T-helper 1 cell treated with Interleukin-12 subunit alpha and Interleukin-12 subunit beta and Interleukin-4 antibody, amounts not matched to agents 30 μg/mL and 1 μg/mL, for 36 hours (primary cell): ENCODE data around the gene PAIP2B.

Source experiments
- H3K27ac Mint-ChIP-seq: one replicate; pipeline ENCODE4 v1.8.0; 2021; ENCODE audit warnings: mild to moderate bottlenecking, mixed read lengths
- H3K27me3 Mint-ChIP-seq: one replicate; pipeline ENCODE4 v1.8.0; 2021; ENCODE audit warnings: low read depth, mixed read lengths
- H3K36me3 Mint-ChIP-seq: one replicate; pipeline ENCODE4 v1.8.0; 2021; ENCODE audit warnings: low read depth, mixed read lengths
- H3K4me1 Mint-ChIP-seq: one replicate; pipeline ENCODE4 v1.8.0; 2021; ENCODE audit warnings: low read depth, mixed read lengths
- H3K4me3 Mint-ChIP-seq: one replicate; pipeline ENCODE4 v1.8.0; 2021; ENCODE audit warnings: mild to moderate bottlenecking, moderate library complexity, mixed read lengths
- H3K9me3 Mint-ChIP-seq: one replicate; pipeline ENCODE4 v1.8.0; 2021; ENCODE audit warnings: mixed read lengths

The PAIP2B gene

DNA sequence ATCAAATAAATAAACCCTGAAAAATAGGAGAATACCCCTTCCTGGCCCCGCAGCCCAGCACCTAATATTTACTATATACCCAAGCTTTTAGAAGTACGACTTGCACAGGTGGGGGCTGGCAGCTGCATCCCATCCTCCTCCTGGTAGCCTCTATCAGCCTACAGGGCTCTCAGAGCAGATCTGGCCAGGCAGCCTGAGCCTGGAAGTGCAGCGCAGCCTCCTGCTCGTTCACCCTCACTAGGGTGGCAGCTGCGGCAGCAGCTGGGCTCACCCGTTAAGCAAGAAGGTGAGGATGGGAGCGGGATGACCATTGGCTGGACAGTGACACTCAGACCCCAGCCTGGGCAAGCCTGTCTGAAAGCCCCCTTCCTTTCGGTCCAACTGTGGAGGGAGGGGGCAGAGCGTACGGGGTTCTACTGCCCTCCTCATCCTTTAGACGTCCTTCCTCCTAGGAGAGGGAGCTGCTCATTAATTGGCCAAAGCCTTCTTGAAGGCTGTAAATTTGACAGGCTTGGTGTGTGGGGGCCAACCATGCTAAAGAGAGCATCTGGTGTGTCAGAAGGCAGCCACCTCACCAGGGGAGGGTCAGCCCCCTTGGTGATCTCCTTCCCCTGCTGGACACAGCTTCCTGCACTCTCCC is 73.2 kb downstream of the PAIP2B start:
- H3K27ac Mint-ChIP-seq, result no peak overlapping the region
- no peak overlapping the region for H3K4me3 Mint-ChIP-seq
- peaks cover 10% of the 10 kb centered on the region for H3K4me1 Mint-ChIP-seq
- no peaks in the 10 kb centered on the region for H3K9me3 Mint-ChIP-seq
- H3K27me3 Mint-ChIP-seq, result no peaks in the 10 kb centered on the region
- peaks cover 12% of the 10 kb centered on the region for H3K36me3 Mint-ChIP-seq

DNA sequence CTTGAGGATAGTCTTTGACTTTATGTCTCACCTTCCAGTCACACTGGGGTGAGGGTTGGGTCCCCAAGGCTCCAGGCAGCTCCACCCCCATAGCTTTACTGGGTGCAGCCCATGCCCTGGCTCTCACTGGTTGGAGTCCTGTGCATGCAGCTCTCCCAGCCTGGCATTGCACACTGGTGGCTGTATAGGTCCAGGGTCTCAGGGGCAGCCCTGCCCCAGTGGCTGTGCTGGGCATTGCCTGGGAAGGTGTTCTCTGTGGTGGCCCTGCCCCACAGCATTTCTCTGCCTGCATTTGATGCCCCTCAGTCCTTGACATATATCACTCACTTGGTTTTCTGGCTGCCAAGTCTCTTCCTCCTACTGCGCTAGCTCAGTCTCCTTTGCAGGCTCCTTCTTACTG is 75.3 kb downstream of the PAIP2B start:
- Mint-ChIP-seq H3K36me3 (peaks cover 25% of the 10 kb centered on the region), H3K4me3 (no peak overlapping the region), H3K27me3 (no peaks in the 10 kb centered on the region), H3K9me3 (no peaks in the 10 kb centered on the region), H3K27ac (no peak overlapping the region), H3K4me1 (peaks cover 3% of the 10 kb centered on the region)

DNA sequence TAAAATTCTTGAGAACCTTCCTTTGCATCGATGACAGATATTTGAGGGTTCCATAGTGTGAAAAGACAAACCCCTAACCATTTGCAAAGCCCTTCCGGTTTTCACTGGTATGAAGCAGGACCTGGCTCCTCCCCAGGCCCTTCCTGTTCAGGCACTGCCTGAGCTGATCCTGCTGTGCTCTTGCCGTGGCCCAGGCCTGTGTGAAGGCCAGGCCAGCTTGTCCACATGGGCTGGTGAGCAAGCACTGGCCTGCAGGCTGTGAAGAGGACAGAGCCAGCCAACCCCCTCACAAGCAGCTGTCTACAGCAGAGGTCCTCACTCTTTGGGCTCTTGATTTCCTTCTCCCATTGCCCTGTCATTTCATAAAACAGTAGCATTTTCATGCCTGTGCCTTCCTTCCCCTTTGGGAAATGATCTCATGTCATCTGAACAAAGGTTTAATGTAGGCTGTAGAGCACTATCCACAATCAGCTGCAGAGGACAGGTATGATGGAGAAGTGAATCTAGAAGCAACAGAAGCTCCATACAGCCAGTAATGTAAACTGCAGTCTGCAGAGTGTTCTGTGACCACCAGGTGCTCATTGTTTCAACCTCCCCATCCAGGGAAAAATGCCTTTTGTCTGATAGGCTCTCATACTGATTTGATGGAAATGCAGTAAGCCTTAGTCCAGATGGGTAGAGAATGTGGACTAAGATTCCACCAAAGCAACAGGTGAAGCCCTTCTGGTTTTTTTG is 76.7 kb downstream of the PAIP2B start:
- H3K27me3 Mint-ChIP-seq, result no peaks in the 10 kb centered on the region
- no peaks in the 10 kb centered on the region for H3K9me3 Mint-ChIP-seq
- peaks cover 3% of the 10 kb centered on the region for H3K4me1 Mint-ChIP-seq
- no peak overlapping the region for H3K27ac Mint-ChIP-seq
- no peak overlapping the region for H3K4me3 Mint-ChIP-seq
- H3K36me3 Mint-ChIP-seq, result peaks cover 32% of the 10 kb centered on the region

DNA sequence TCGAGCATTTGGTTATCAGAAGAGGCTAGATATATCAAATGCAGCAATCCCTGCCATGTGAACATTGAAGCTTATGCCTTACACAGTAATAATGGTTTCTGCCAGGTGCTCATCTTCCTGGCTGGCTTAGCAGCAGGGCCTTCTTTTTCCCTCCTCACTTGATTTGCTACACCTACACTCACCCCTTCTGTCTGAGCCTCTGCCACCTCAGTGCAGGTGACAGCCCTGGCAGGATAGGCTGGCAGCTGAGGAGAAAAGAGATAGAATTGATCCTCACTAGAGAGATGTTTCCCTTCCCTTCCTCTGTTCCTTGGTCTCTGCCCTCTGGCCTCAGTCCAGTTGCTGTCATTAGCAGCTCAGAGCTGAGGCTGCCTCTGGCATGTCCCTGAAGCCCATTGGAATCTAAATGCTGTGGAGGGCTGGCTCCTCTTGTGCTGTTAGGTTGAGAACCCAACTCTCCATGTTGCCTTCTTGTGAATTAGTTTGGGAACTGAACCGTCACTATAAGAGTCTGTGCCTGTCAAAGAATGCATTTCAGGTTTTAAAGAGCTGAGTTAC is 78.3 kb downstream of the PAIP2B start:
- H3K36me3 Mint-ChIP-seq, result peaks cover 42% of the 10 kb centered on the region
- no peaks in the 10 kb centered on the region for H3K9me3 Mint-ChIP-seq
- H3K4me3 Mint-ChIP-seq, result no peak overlapping the region
- H3K27ac Mint-ChIP-seq, result no peak overlapping the region
- no peaks in the 10 kb centered on the region for H3K4me1 Mint-ChIP-seq
- H3K27me3 Mint-ChIP-seq, result no peaks in the 10 kb centered on the region

- Mint-ChIP-seq H3K4me1 (no peaks in the 10 kb centered on the region), H3K27me3 (no peaks in the 10 kb centered on the region), H3K4me3 (no peak overlapping the region), H3K36me3 (peaks cover 56% of the 10 kb centered on the region), H3K27ac (no peak overlapping the region), H3K9me3 (no peaks in the 10 kb centered on the region)
Observed at GRCh38 chr2:71143782-71144181, 83.1 kb downstream of the PAIP2B start.

GRCh38 chr2:71136174-71136573 is 90.7 kb downstream of the PAIP2B start:
- Mint-ChIP-seq H3K27ac (no peak overlapping the region), H3K36me3 (peaks cover 26% of the 10 kb centered on the region), H3K4me3 (no peak overlapping the region), H3K27me3 (no peaks in the 10 kb centered on the region), H3K4me1 (no peaks in the 10 kb centered on the region), H3K9me3 (no peaks in the 10 kb centered on the region)

DNA sequence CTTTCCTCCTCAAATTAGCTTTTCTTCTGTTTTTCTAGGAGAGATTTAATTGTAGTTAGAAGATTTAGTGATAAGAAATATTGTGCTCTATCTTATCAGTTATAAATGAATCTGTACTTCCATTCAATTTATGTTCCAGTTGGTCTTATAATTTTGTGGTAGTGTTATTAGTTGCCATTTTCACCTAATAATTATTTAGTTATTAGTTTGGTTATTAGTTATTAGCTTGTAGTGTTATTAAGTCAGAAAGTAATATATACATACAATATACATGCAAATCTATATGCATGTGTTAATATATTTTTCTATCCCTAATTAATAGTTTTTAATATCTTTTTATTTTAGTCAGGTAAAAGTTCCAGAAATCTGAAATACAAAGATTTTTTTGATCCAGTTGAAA is 93.3 kb downstream of the PAIP2B start:
- no peak overlapping the region for H3K27ac Mint-ChIP-seq
- H3K4me1 Mint-ChIP-seq, result peaks cover 5% of the 10 kb centered on the region
- H3K36me3 Mint-ChIP-seq, result peaks cover 16% of the 10 kb centered on the region
- H3K9me3 Mint-ChIP-seq, result no peaks in the 10 kb centered on the region
- H3K27me3 Mint-ChIP-seq, result no peaks in the 10 kb centered on the region
- no peak overlapping the region for H3K4me3 Mint-ChIP-seq
